ENCODE data around the gene VWCE.

GRCh38 chr11:61265357-61265756 lies 29.8 kb downstream of the VWCE start:
- no peak for TF ChIP-seq OSR1 (CRISPR knock-in tag; IDR thresholded peaks at IDR 0.05)
- TF ChIP-seq BACH2 (CRISPR knock-in tag; IDR thresholded peaks at IDR 0.05; ENCODE audit: borderline replicate concordance), result no peak
- TF ChIP-seq PATZ1 (CRISPR knock-in tag; IDR thresholded peaks at IDR 0.05; ENCODE audit: borderline replicate concordance), result no peak
- TF ChIP-seq ZNF565 (CRISPR knock-in tag; conservative IDR thresholded peaks at IDR 0.05; ENCODE audit: low read depth), result no peak
- TF ChIP-seq SNAI2 (CRISPR knock-in tag; IDR thresholded peaks at IDR 0.05), result no peak
- TF ChIP-seq TCF4 (CRISPR knock-in tag; IDR thresholded peaks at IDR 0.05; ENCODE audit: borderline replicate concordance), result no peak
- no peak for TF ChIP-seq RARB (CRISPR knock-in tag; IDR thresholded peaks at IDR 0.05)
- TF ChIP-seq POU6F1 (CRISPR knock-in tag; IDR thresholded peaks at IDR 0.05; ENCODE audit: borderline replicate concordance, low read depth), result no peak
- TF ChIP-seq ZC3H10 (CRISPR knock-in tag; IDR thresholded peaks at IDR 0.05), result no peak
